GDM1 (cell line): ENCODE measurements around the gene KLHL6.
"Not testable (repeated sequence)": the region's sequence is repeated elsewhere in the genome, so short reads cannot be mapped to it uniquely, and the experiment has no call there.

Experiments
- DNase-seq: peaks from one replicate; lab custom pipeline; 2025; lab: John Stamatoyannopoulos, UW

The KLHL6 gene

DNA sequence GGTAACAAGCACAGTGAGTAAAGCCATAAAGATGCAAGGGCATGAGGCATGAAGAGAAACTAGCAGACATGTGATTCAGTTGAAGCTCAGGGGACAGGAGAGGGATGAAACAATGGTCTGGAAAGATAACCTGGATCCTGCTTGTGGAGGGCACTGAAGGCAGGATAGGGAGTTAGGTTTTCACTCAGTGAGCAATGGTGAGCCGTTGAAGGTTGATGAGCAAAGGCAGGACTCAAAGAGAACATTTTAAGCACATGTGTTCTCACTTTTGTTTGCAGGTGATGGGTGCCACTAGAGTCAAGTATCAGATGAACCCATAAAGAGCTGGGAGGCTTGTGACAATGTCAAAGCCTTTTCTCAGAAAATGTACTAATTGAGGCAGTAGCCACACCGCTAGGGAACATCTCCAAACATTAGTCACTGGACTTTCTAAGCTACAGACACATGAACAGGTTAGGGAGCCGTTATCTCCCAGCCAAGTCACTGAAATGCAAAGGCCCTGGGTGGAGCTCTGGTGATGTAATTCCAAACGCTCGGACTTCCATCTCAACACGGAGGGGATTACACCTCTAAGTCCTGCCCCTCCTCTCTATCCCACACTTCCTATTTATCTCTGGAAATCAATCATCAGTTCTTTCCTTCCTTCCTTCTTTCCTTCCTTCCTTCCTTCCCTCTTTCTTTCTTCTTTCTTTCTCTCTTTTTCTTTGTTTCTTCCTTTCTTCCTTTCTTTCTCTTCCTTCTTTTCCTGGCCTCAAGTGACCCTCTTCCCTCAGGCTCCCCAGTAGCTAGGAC, 22.7 kb downstream of the KLHL6 start:
- DNase-seq, result no peak

DNA sequence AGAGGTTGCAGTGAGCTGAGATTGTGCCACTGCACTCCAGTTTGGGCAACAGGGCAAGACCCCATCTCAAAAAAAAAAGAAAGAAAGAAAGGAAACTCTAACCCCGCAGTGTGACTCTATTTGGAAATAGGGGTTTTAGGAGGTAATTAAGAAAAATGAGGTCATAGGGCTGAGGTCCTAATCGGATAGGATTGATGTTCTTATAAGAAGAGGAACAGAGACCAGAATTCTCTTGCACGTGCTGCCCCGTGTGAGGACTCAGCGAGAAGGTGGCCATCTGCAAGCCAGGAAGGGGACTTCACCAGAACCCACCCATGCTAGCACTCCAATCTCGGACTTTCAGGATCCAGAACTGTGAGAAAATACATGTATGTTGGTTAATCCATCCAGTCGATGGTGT, 25.8 kb downstream of the KLHL6 start:
- no peak for DNase-seq

DNA sequence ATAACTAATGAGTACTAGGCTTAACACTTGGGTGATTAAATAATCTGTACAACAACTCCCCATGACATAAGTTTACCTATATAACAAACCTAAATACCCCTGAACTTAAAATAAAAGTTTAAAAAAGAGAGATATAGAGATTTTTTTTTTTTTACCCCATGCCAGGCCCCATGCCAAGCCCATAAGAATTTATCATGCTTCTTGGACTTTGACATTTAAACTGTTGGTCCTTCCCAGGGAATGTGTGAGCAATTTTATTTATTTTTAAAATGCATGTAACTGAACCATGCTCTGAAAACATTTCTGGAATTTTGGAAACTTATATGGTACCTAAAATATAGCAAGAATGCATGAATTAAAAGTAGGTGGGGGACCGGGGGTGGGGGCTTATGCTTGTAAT, 26.3 kb downstream of the KLHL6 start:
- DNase-seq, result no peak

DNA sequence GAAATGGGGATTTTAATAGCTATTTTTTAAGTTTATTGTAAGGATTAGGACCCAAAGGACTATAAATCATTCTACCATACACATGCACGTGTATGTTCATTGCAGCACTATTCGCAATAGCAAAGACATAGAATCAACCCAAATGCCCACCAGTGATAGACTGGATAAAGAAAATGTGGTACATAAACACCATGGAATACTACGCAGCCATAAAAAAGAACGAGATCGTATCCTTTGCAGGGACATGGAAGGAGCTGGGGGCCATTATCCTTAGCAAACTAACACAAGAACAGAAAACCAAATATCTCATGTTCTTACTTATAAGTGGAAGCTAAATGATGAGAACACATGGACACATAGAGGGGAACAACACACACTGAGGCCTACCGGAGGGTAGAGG, 26.7 kb downstream of the KLHL6 start:
- not testable (repeated sequence) for DNase-seq

DNA sequence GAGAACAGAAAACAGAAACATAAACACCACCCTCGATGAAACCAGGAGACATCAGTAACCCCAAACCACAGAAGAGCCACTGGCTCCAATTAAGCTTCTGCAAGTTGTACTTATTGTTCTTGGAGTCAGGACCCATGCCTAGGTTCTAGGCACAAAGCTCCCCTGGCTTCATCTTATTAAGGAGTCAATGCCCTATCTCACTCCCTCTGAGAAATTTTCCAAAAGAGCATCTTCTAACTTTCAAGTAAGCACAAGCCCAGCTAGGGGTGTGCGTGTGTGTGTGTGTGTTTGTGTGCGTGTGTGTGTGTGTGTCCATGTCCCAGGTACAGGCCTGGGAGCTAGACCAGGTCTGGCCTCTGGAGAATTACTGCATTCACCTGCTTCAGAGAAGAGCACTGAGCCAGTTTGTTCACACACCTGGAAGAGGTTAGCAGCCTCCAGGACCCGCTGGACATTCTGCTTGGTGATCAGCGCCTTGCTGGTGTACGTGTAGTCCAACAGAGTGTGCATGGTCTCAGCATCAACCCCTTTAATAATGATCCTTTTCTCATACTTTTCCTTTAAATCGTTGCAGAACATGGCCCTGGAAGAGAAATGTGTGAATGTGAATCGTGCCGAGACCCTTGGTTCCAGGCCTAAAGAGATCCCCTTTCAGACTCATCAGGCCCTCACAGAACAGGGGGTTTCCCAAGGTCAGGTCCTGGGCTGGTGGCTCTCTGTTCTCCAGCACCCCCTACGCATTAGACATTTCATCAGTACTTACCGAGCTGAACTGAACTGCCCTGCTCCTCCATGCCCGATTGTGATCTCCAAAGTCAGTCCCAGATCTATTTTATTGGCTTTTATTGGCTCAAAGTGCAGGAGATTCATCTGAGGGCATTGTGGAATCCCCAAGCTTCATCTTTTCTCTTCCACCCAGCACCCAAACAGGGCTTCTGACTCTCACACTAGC, 27.8 kb downstream of the KLHL6 start:
- no peak for DNase-seq

DNA sequence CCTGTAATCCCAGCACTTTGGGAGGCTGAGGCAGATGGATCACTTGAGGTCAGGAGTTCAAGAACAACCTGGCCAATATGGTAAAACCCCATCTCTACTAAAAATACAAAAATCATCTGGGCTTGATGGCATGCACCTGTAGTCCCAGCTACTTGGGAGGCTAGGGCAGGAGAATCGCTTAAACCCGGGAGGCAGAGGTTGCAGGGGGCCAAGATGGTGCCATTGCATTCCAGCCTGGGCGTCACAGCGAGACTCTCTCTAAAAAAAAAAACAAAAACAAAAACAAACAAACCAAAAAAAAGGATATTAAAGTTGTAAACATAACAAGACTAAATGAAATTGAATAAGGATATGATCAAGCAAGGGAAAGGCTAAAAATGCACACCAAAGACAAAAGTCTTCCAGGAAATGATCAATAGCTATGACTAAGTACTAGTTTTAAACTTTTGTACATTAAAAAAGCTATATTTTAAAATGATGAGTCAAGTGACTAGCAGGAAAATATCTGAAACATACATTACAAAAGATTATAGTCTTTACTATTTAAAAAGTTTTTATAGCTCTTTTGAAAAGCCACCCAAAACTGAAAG, 28.6 kb downstream of the KLHL6 start:
- DNase-seq, result no peak

DNA sequence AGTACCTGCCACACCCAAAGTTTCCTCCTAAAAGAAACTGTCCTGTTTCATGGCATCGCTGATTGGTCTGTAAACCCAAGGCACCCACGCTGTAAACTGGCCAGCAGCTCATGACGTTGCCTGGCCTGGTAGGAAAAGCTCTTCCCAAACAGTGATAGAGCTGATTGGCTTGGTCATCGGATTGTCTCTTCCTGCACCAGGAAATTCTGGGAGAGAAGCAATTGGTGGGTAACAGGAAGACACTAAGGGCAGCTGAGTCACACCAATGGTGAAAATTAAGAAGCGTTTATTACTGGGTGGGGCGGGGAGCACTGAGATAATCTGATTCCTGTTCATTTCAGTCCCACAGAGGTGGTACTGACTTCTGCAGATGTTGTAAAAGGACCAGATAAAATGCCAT, 31.0 kb downstream of the KLHL6 start:
- no peak for DNase-seq

DNA sequence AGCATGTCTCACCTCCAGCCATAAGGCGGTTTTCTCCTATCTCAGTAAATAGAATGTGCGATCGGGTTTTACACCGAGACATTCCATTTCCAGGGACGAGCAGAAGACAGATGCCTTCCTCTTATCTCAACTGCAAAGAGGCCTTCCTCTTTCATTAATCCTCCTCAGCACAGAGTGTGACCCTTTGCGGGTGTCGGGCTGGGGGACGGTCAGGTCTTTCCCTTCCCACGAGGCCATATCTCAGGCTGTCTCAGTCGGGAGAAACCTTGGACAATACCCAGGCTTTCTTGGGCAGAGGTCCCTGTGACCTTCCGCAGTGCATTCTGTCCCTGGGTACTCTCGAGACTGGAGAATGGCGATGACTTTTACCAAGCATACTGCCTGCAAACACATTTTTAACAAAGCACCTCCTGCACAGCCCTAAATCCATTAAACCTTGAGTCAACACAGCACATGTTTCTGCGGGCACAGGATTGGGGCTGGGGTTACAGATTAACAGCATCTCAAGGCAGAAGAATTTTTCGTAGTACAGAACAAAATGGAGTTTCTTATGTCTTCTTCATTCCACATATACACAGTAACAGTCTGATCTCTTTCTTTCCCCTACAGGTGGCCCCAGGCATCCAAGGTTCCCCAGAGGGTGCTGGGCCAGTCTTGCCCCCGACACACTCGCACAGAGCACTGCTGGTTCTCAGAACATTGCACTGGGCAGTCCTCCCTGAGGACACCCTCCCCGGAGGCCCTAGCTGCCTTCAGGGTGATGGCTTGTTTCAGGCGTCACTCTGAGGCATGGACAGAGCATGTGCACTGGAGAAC, 34.6 kb downstream of the KLHL6 start:
- DNase-seq, result not testable (repeated sequence)

DNA sequence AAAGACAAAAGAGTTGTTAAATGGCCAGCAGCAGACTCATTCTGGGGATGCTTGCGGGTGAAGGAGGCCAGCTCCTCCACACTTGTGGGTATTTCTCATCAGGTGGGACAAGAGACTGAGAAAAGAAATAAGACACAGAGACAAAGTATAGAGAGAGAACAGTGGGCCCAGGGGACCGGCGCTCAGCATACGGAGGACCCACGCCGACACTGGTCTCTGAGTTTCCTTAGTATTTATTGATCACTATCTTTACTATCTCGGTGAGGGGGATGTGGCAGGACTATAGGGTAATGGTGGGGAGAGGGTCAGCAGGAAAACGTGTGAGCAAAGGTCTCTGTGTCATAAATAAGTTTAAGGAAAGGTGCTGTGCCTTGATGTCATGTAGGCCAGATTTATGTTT, 35.2 kb downstream of the KLHL6 start:
- DNase-seq, result not testable (repeated sequence)

DNA sequence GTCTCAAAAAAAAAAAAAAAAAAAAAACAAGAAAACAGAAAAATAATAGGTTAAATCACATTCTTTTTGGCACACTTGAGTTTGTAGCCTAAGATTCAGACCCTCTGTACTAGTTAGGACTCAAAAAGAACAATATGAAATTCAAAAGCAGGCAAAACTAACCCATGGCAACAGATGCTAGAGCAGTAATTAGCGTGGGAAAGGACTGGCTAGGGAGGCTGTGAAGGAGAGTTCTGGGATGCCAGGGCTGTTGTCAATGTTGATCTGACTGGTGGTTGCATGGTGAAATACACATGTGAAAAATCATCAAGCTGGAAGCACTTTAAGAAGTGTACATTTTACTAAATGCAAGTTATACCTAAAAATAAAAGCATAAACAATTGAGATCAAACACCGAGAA, 35.6 kb downstream of the KLHL6 start:
- no peak for DNase-seq

DNA sequence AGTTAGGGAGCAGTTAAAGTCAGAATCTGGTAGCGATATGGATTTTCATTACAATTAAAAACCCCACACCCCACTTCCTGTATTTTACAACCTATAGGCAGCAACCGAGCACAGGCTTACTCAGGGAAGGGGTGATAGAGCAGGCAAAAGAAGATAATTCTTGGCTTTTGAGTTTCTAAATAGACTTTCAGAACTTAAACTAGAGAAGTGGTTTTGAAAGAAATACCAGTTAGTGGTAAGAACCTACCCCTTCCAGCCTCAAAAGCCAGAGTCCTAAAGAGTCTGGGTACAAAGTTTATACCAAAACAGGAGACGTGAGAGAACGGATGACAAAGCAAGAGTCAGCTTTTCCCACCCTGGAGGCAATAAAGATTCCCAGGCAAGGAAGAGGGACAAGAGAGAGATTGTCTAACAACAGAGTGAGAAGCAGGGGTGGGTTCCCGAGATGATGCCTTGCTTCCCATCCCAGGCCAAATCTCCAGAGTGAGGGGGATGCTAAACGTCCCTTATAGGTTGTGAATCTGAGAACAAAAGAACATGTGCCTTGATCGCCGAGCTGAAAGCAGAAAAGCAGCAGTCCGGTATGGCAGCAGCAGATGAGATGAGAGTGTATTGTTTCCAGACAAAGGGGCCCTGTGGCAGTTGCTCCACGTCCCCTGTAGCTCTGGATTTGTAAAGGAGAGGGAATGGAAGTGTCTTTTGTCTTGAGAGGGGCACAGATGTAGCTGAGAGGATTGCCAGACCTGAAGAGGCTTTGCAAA, 36.8 kb downstream of the KLHL6 start:
- no peak for DNase-seq

DNA sequence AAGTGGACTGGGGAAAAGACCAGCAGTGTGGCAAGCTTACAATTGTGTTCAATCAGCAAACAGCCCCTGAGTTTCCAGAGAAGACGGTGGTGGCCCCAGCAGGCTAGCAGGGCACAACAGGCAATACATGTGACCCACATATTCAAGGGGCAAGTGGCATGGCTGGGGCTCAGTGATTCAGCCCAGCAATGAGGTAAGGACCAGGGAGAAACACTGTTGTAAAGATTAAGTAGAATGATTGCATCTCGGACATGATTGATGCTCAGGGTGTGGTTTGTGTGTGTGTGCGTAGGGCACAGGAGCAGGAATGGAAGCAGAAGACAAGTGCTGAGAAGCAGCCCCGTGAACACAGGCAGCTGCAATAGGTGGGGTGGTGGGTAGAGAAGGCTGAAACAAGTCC, 37.9 kb downstream of the KLHL6 start:
- DNase-seq, result no peak

DNA sequence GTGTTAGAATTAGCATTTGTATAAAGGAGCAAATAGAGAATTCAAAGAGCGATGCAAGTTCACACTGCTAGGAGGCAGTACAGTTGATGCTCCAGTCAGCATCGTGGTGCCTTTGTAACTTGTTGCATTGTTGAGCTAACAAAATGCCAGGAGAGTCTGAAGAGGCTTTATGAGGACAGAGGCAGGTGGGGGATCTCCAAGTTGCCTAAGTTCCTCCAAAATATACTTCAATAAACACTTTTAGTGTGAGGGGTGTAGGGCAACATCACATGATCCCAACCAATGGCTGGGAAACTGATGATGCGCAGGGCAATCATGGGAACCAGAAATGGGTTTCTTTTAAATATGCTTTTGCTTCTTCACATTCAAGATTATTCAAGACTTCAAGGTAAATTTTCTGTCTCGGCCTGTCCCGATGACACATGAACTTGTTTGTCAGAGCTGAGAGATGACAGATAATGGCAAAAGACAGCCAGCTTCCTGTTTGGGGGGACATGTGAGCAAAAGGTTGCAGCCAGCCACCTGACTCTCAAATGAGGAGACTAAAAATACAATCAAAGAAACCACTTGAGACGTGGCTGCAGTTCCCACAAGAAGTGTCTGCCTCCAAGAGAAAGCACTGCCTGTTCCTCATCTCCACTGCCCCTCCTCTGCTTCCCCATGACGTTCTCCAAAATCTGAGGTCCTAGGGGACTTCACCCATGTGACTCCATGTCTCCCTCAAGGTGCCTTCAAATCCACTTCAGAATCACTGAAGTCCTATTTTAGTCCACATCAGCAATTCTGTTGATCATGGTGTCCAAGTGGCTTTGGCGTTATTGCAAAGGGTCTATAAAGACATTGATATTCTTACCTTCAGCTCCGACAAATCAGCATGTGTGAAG, 39.3 kb downstream of the KLHL6 start:
- no peak for DNase-seq

DNA sequence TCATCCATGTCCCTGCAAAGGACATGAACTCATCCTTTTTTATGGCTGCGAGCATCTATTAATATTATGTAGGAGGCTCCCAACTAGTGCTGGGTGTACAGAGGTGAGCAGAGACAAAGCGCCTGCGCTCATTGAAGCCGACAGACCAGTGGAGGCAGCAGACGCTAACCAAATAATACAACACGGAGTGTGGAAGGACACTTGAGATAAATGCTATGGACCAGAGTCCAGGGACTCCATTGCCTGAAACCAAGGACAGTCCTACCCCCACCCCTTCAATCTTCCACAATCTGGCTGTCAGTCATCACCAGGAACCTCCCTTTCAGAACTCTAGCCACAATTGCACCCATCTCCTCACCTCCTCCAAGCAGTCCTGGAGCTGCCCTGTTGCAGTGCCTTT, 41.5 kb downstream of the KLHL6 start:
- no peak for DNase-seq

DNA sequence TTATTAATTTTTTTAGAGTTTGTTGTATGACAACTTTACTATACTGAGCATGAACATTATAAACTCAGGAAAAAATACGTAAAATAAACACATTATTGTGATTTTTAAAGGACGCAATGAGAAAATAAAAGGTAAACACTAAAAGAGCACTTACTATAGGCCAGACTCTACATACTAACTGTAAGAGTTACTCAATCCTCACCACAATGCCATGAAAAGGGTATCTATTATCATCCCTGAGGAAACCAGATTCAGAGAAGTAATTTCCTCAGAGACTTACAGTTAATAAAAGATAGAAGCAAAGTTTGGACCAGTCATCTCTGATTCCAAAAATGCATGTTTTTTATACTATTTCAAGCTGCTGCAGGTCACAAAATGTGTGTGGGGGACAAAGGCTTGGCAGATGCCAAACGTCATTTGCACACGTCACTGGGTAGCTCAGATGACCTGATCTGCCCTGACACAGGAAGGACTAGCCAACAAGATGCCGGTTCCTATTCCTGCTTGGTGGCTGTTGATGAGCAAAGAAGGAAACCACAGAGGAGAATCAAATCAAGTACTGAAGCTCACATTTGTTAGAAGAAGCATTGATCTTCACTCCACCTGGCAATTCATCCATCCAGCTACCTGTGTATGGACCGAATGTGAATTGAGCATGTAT, 42.3 kb downstream of the KLHL6 start:
- DNase-seq, result peak; percentile 28

DNA sequence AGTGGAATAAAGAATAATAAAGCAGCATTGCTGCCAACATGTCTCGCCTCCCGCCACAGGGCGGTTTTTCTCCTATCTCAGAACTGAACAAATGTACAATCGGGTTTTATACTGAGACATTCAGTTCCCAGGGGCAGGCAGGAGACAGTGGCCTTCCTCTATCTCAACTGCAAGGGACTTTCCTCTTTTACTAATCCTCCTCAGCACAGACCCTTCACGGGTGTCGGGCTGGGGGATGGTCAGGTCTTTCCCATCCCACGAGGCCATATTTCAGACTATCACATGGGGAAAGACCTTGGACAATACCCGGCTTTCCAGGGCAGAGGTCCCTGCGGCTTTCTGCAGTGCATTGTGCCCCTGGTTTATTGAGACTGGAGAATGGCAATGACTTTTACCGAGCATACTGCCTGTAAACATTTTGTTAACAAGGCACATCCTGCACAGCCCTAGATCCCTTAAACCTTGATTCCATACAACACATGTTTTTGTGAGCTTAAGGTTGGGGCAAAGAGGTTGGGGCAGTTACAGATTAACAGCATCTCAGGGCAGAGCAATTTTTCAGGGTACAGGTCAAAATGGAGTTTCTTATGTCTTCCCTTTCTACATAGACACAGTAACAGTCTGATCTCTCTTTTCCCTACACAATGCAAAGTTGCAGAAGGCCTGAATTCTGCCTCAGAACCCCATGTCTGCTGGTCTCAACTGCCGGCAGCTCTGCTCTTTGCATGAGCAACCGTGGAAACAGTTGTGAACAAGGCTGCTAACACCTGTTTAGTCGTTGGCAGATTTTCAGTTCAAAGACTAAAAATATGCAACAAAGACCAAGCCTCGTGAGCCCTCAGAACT, 44.0 kb downstream of the KLHL6 start:
- not testable (repeated sequence) for DNase-seq

DNA sequence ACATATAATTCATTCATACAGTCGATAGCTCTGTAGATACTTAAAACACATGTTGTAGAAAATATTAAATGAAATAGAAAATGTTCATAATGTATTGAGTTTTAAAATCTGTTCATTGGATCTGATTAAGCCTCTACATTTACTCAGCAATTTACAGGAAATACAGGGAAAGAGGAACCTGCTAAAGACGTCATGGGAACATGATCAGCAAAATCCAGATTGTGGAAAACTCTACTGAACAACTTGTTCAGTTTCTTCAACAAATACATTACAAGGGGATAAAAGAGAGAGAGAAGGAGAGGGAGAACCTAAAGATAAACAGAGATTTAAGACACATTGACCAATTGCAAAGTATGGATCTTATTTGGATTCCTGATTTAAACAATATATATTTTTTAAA, 46.7 kb downstream of the KLHL6 start:
- no peak for DNase-seq

DNA sequence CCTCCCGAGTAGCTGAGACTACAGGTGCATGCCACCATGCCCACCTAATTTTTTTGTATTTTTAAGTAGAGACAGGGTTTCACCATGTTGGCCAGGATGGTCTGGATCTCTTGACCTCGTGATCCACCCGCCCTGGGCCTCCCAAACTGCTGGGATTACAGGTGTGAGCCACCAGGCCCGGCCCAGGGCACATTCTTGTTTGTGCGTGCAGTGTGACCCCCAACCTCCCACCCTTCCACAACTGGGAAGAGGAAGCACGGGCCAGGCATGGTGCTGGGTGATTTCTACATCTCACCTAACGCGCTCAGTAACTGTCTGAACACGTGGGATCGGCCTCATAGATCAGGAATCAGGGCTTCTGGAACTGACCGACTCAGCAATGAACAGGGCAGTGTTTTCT, 48.0 kb downstream of the KLHL6 start:
- DNase-seq, result no peak
